Measurements from ENCODE around the gene PTPRG. TPM values are rescaled to one million over a fixed set of nuclear protein-coding genes. Genes with fewer than 3 reads are reported as not detected.

PTPRG gene
- total RNA-seq, 1 experiment from 2014 or later, result 32.1 TPM

DNA sequence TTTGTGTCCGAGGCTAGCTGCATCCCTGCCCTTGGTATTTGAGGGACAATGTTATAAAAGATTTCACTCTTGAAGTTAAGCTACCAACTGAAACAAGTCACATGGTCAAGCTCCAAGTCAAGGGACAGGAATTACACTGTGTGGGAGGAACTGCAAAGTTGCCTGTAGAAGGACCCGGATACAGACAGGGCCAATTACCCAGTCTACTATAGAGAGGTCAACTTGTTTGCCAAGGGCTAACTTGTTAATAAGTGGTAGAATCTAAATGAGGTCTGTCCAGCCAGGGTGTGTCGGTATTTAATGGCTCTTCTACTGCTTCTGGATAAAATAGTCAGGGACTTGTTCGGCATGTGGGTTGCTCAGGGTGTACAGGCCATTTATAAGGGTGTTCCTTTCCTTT is 55.7 kb downstream of the PTPRG start:
- CTCF ChIA-PET, result no interaction called here
- Histone ChIP-seq H3K9ac (ENCODE audit: low read length) (no peak overlapping the region), H3K27ac (ENCODE audit: low read depth, low read length) (no peak overlapping the region), H3K27me3 (ENCODE audit: insufficient read depth, low read length) (no peaks in the 10 kb centered on the region), H3K36me3 (ENCODE audit: control insufficient read depth in 1 of 2, insufficient read depth in 2 of 2, low read length in 2 of 2) (no peaks in the 10 kb centered on the region), H3K79me2 (ENCODE audit: insufficient read depth, low read length) (peaks cover 7% of the 10 kb centered on the region; the same call in 1 of the 2 replicates), H3K4me3 (replicated peaks in 1 of 2; ENCODE audit: low read depth in 1 of 2, low read length in 2 of 2) (no peak overlapping the region), H2AFZ (ENCODE audit: low read depth, low read length, poor library complexity, severe bottlenecking) (no peak overlapping the region), H3K9me3 (ENCODE audit: control insufficient read depth in 1 of 2, insufficient read depth in 1 of 2, low read depth in 1 of 2, low read length in 2 of 2) (no peaks in the 10 kb centered on the region), H4K20me1 (ENCODE audit: insufficient read depth) (no peaks in the 10 kb centered on the region), H3K4me2 (ENCODE audit: low read length) (no peak overlapping the region), H3K4me1 (ENCODE audit: control insufficient read depth in 1 of 2, insufficient read depth in 2 of 2, low read length in 2 of 2) (peaks cover 0 to 5% of the 10 kb centered on the region in 2 experiments; a peak in 1 of 4 replicates), H3K9me2 (ENCODE audit: insufficient read depth) (no peaks in the 10 kb centered on the region)
- intact Hi-C loops (cut with micrococcal nuclease), result no loop called here
- ATAC-seq, result no peak
- POLR2A ChIA-PET, result no interaction called here
- no peak for TF ChIP-seq POLR2A (IDR thresholded peaks at IDR 0.05; ENCODE audit: borderline replicate concordance, extremely low read depth, insufficient read depth, insufficient read length)
- no peak for TF ChIP-seq EZH2phosphoT487 (IDR thresholded peaks at IDR 0.05; ENCODE audit: borderline replicate concordance)
- no peak for TF ChIP-seq JUND (IDR thresholded peaks at IDR 0.05)
- TF ChIP-seq TCF7L2 (IDR thresholded peaks at IDR 0.05; ENCODE audit: borderline replicate concordance, extremely low read depth, insufficient read depth, insufficient read length), result no peak
- TF ChIP-seq CTCF (IDR thresholded peaks at IDR 0.05 in 2 of 3, conservative IDR thresholded peaks at IDR 0.05 in 1 of 3; ENCODE audit: borderline replicate concordance in 1 of 3, insufficient read depth in 1 of 3, low read depth in 2 of 3, low read length in 2 of 3), result no peak
- TF ChIP-seq REST (IDR thresholded peaks at IDR 0.05; ENCODE audit: low read depth), result no peak
- TF ChIP-seq FOSL1 (IDR thresholded peaks at IDR 0.05; ENCODE audit: low read depth), result no peak
- no peak for TF ChIP-seq EGR1 (IDR thresholded peaks at IDR 0.05; ENCODE audit: low read depth)
- TF ChIP-seq ELF1 (IDR thresholded peaks at IDR 0.05; ENCODE audit: borderline replicate concordance, low read depth), result no peak
- no peak for TF ChIP-seq SRF (IDR thresholded peaks at IDR 0.05; ENCODE audit: low read depth)
- TF ChIP-seq CEBPB (IDR thresholded peaks at IDR 0.05; ENCODE audit: low read depth), result no peak
- TF ChIP-seq SP1 (IDR thresholded peaks at IDR 0.05; ENCODE audit: low read depth), result no peak
- no TSS peak for BruUV-seq (replicated peaks)
- no peak for DNase-seq (ENCODE audit: low read depth, low spot score)
- RAD21 ChIA-PET (ENCODE audit: low non-redundant PET in 1 of 2, low total read pairs in 2 of 2, uncharacterized antibody in 2 of 2, unreplicated experiment in 2 of 2), result no interaction called here
